Ascending aorta (tissue), 2 donors: ENCODE results near the gene ARHGAP10. TPM values are rescaled to one million over a fixed set of nuclear protein-coding genes. Genes with fewer than 3 reads are reported as not detected.
A peak's percentile ranks its signal among the peaks of the same experiment; 100 is the strongest.

Source experiments
- DNase-seq, 2 donors: peaks; one replicate each; pipeline ENCODE4 v3.0.0-alpha.2; 2019; ENCODE audit warnings: low spot score in 2 of 2
- H3K27ac ChIP-seq, 2 donors: fragments of 200-600 bp; sonication (generic); one replicate each; pipeline ENCODE4 v1.5.1; 2016 to 2017; ENCODE audit warnings: mild to moderate bottlenecking in 1 of 2
- H3K27me3 ChIP-seq: fragments of 200-600 bp; sonication (generic); one replicate; pipeline ENCODE4 v1.5.1; 2017
- H3K36me3 ChIP-seq, 2 donors: fragments of 200-600 bp; sonication (generic); one replicate each; pipeline ENCODE4 v1.5.1; 2016
- H3K4me1 ChIP-seq, 2 donors: fragments of 200-600 bp; sonication (generic); one replicate each; pipeline ENCODE4 v1.5.1; 2016 to 2017; ENCODE audit warnings: mild to moderate bottlenecking in 1 of 2
- H3K4me3 ChIP-seq, 2 donors: fragments of 200-600 bp; sonication (generic); one replicate each; pipeline ENCODE4 v1.5.1; 2016 to 2017; ENCODE audit warnings: mild to moderate bottlenecking in 1 of 2
- H3K9me3 ChIP-seq, 2 donors: fragments of 200-600 bp; sonication (generic); one replicate each; pipeline ENCODE4 v1.5.1; 2016
- CTCF ChIP-seq, 3 experiments: fragments of 200-600 bp in 2 of 3; fragments of 450-650 bp in 1 of 3; sonication (generic) in 2 of 3; IDR thresholded peaks; one replicate each; pipeline ENCODE4 v1.5.1; 2016 to 2019; ENCODE audit warnings: antibody characterized with exemption in 3 of 3, mild to moderate bottlenecking in 1 of 3, moderate library complexity in 1 of 3
- intact Hi-C: fragments of 100-400 bp; cut with DNase I; formaldehyde crosslinking; loops from one replicate; pipeline ENCODE4 v1.15.1; 2023
- total RNA-seq: library from RNA; depleted of rRNA; stranded (reverse); fragments of >200 nt; gene quantifications from one replicate; pipeline ENCODE4 v1.1.0, GENCODE V29; 2016

Gene ARHGAP10
- total RNA-seq, 1 donor from 2014 or later = 77.3 TPM

DNA sequence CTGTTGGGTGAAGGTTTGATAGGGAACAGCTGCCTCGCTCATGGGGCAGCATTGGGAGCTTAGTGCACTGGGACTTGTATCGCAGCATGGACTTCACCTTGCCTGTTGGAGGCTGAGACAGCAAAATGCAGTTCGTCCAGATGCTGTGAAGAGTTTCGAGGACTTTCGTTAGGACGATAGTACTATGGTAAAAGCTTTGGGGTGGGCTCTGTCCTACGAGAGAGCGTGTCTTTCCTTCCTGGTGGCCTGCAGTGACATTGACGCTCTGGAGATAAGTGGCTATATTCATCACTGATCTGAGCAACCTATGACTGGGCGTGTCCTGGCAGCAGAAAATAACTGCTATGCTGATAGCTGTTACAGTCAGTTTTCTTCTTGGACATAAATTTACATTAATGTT is 44.8 kb downstream of the ARHGAP10 start:
- Histone ChIP-seq H3K9me3 (no peaks in the 10 kb centered on the region), H3K27ac (no peak overlapping the region), H3K36me3 (no peaks in the 10 kb centered on the region), H3K4me1 (peaks cover 3 to 64% of the 10 kb centered on the region in 2 donors), H3K4me3 (no peak overlapping the region), H3K27me3 (no peaks in the 10 kb centered on the region)
- no peak for TF ChIP-seq CTCF (IDR thresholded peaks at IDR 0.05)
- DNase-seq = no peak
- intact Hi-C loops = no loop called here

- no peak for DNase-seq
- Histone ChIP-seq H3K4me3 (no peak overlapping the region), H3K27ac (no peak overlapping the region), H3K9me3 (no peaks in the 10 kb centered on the region), H3K27me3 (no peaks in the 10 kb centered on the region), H3K4me1 (peaks cover 3 to 57% of the 10 kb centered on the region in 2 donors), H3K36me3 (no peaks in the 10 kb centered on the region)
- intact Hi-C loops = no loop called here
- no peak for TF ChIP-seq CTCF (IDR thresholded peaks at IDR 0.05)
Measured at GRCh38 chr4:147777456-147778091, 45.7 kb downstream of the ARHGAP10 start.

DNA sequence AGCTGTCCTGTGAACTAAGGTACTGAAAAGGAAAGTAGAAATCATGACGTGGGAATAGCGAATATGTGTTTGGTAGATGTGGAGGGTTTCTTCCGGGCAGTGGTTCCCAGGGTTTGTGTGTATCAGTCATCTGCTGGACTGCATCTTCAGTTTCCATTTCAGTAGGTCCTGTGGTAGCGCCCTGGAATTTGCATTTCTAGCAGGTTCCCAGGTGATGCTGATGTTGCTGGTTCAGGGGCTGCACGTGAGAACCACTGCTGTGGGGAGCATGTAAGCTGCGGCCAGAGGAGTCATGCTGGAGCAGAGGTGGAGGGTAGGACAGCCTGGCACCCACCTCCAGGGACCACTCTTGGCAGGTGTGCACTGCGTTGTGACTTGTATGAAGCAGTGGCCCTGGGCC is 47.1 kb downstream of the ARHGAP10 start:
- DNase-seq = no peak
- intact Hi-C loops = no loop called here
- Histone ChIP-seq H3K27me3 (no peaks in the 10 kb centered on the region), H3K4me3 (no peak overlapping the region), H3K4me1 (peaks cover 3 to 45% of the 10 kb centered on the region in 2 donors), H3K36me3 (no peaks in the 10 kb centered on the region), H3K9me3 (no peaks in the 10 kb centered on the region), H3K27ac (no peak overlapping the region)
- TF ChIP-seq CTCF (IDR thresholded peaks at IDR 0.05) = no peak

DNA sequence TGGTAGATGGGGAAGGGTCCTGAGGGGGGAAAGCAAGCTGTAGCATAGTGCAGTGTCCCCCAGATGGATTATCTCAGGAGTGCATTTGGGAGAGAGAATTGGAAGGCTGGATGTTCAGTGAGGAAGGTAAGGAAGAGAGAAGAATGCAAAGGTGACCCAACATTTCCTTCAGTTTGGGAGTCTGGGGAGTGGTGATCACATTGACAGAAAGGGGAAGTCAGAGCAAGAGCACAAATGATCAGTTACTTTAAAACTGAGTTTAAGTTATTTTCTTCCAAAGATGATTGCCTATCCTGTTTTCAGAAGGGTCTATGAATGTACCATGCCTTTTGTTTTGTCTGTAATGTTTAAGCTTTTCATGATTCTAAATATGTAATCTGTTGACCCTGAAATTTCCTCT is 47.6 kb downstream of the ARHGAP10 start:
- intact Hi-C loops = no loop called here
- no peaks in the 10 kb centered on the region for H3K9me3 ChIP-seq
- H3K4me3 ChIP-seq = no peak overlapping the region
- no peak overlapping the region for H3K27ac ChIP-seq
- H3K4me1 ChIP-seq = peaks cover 3 to 42% of the 10 kb centered on the region in 2 donors
- no peak for DNase-seq
- H3K27me3 ChIP-seq = no peaks in the 10 kb centered on the region
- H3K36me3 ChIP-seq = no peaks in the 10 kb centered on the region
- TF ChIP-seq CTCF (IDR thresholded peaks at IDR 0.05) = no peak

GRCh38 chr4:147780137-147780777 is 48.4 kb downstream of the ARHGAP10 start:
- intact Hi-C loops = no loop called here
- H3K4me3 ChIP-seq = no peak overlapping the region
- no peak for TF ChIP-seq CTCF (IDR thresholded peaks at IDR 0.05)
- no peaks in the 10 kb centered on the region for H3K36me3 ChIP-seq
- no peak for DNase-seq
- no peaks in the 10 kb centered on the region for H3K27me3 ChIP-seq
- H3K9me3 ChIP-seq = no peaks in the 10 kb centered on the region
- H3K4me1 ChIP-seq = peaks cover 3 to 38% of the 10 kb centered on the region in 2 donors
- peak overlapping the region in 1 of 2 donors; percentile 38 for H3K27ac ChIP-seq
